Loucy (cell line): ENCODE measurements around the gene DAB1.

Source experiments
- H2AFZ ChIP-seq: fragments of 200-600 bp; sonication (generic); 2 replicates; pipeline ENCODE4 v1.6.0; 2016; ENCODE audit warnings: antibody characterized with exemption, mild to moderate bottlenecking, low read length, moderate library complexity
- H3F3A ChIP-seq: fragments of 200-600 bp; 2 replicates; pipeline ENCODE4 v1.6.0; 2016; ENCODE audit warnings: antibody characterized with exemption, low read depth, mild to moderate bottlenecking
- H3K27me3 ChIP-seq: fragments of 200-600 bp; sonication (generic); 2 replicates; pipeline ENCODE4 v1.6.1; 2014; ENCODE audit warnings: low read length, mild to moderate bottlenecking; ENCODE audit not compliant: insufficient read depth, poor library complexity, severe bottlenecking
- H3K36me3 ChIP-seq: fragments of 200-600 bp; sonication (generic); 2 replicates; pipeline ENCODE4 v1.6.1; 2016; ENCODE audit warnings: low read length; ENCODE audit not compliant: insufficient read depth
- H3K4me1 ChIP-seq: fragments of 200-600 bp; sonication (generic); 2 replicates; pipeline ENCODE4 v1.5.1; 2014; ENCODE audit warnings: low read length, mild to moderate bottlenecking; ENCODE audit not compliant: insufficient read depth, poor library complexity, severe bottlenecking
- H3K4me2 ChIP-seq: fragments of 200-600 bp; sonication (generic); 2 replicates; pipeline ENCODE4 v1.6.0; 2014; ENCODE audit warnings: antibody characterized with exemption, low read length, low read depth, mild to moderate bottlenecking; ENCODE audit not compliant: poor library complexity, severe bottlenecking
- H3K4me3 ChIP-seq: fragments of 200-600 bp; sonication (generic); 2 replicates; pipeline ENCODE4 v1.5.1; 2014; ENCODE audit warnings: low read length, mild to moderate bottlenecking, mixed read lengths; ENCODE audit not compliant: poor library complexity, severe bottlenecking
- H3K79me2 ChIP-seq: fragments of 200-600 bp; sonication (generic); 2 replicates; pipeline ENCODE4 v1.6.1; 2014; ENCODE audit warnings: low read length; ENCODE audit not compliant: insufficient read depth
- H3K9ac ChIP-seq: fragments of 200-600 bp; sonication (generic); 2 replicates; pipeline ENCODE4 v1.6.0; 2014; ENCODE audit warnings: mild to moderate bottlenecking, low read depth, low read length, moderate library complexity; ENCODE audit not compliant: poor library complexity, severe bottlenecking
- H3K9me2 ChIP-seq: fragments of 200-600 bp; sonication (generic); replicated peaks from 2 replicates; pipeline ENCODE4 v1.6.1; 2016; ENCODE audit warnings: low read depth, low read length, mixed read lengths
- H3K9me3 ChIP-seq: fragments of 200-600 bp; sonication (generic); 2 replicates; pipeline ENCODE4 v1.6.1; 2014; ENCODE audit warnings: mild to moderate bottlenecking, antibody characterized with exemption, low read length, low read depth; ENCODE audit not compliant: insufficient read depth
- H4K20me1 ChIP-seq: fragments of 200-600 bp; sonication (generic); 2 replicates; pipeline ENCODE4 v1.6.0; 2014; ENCODE audit warnings: antibody characterized with exemption, low read length, mild to moderate bottlenecking; ENCODE audit not compliant: insufficient read depth, poor library complexity, severe bottlenecking
- CTCF ChIP-seq: fragments of 200-600 bp; sonication (generic); conservative IDR thresholded peaks from 2 replicates; pipeline ENCODE4 v1.5.1; 2014; ENCODE audit warnings: mild to moderate bottlenecking, antibody characterized with exemption, low read length
- EZH2phosphoT487 ChIP-seq: fragments of 200-600 bp; IDR thresholded peaks from 2 replicates; pipeline ENCODE4 v1.6.1; 2018; ENCODE audit warnings: antibody characterized with exemption, mild to moderate bottlenecking, moderate library complexity, borderline replicate concordance

The DAB1 gene

GRCh38 chr1:57269630-57270225 is 154.1 kb downstream of the DAB1 start:
- Histone ChIP-seq H3K9ac (no peak overlapping the region), H3K4me2 (peak overlapping the region; percentile 52), H3K79me2 (no peaks in the 10 kb centered on the region), H3K4me1 (peaks cover 14% of the 10 kb centered on the region), H3K9me2 (no peaks in the 10 kb centered on the region), H3K9me3 (no peaks in the 10 kb centered on the region), H3F3A (no peaks in the 10 kb centered on the region), H4K20me1 (no peaks in the 10 kb centered on the region), H3K36me3 (no peaks in the 10 kb centered on the region), H3K4me3 (no peak overlapping the region), H2AFZ (no peak overlapping the region), H3K27me3 (no peaks in the 10 kb centered on the region)
- TF ChIP-seq EZH2phosphoT487 (no peak), CTCF (no peak)

- TF ChIP-seq EZH2phosphoT487 (no peak), CTCF (no peak)
- no peaks in the 10 kb centered on the region for H3K27me3 ChIP-seq
- H3K9ac ChIP-seq = no peak overlapping the region
- no peaks in the 10 kb centered on the region for H3K9me3 ChIP-seq
- no peaks in the 10 kb centered on the region for H3K9me2 ChIP-seq
- H3K79me2 ChIP-seq = no peaks in the 10 kb centered on the region
- H3K36me3 ChIP-seq = no peaks in the 10 kb centered on the region
- no peaks in the 10 kb centered on the region for H3F3A ChIP-seq
- H3K4me1 ChIP-seq = peaks cover 12% of the 10 kb centered on the region
- H4K20me1 ChIP-seq = no peaks in the 10 kb centered on the region
- H3K4me3 ChIP-seq = no peak overlapping the region
- no peak overlapping the region for H2AFZ ChIP-seq
- H3K4me2 ChIP-seq = no peak overlapping the region
Measured at GRCh38 chr1:57265104-57265503, 158.8 kb downstream of the DAB1 start.

- no peaks in the 10 kb centered on the region for H3K9me3 ChIP-seq
Measured at GRCh38 chr1:57262472-57262871, 161.4 kb downstream of the DAB1 start.

More at GRCh38 chr1:57262472-57262871, 161.4 kb downstream of the DAB1 start:
- no peaks in the 10 kb centered on the region for H3K36me3 ChIP-seq
- H3K4me2 ChIP-seq = no peak overlapping the region
- H3K4me1 ChIP-seq = peaks cover 2% of the 10 kb centered on the region
- H3K79me2 ChIP-seq = no peaks in the 10 kb centered on the region
- no peak overlapping the region for H3K9ac ChIP-seq
- no peaks in the 10 kb centered on the region for H4K20me1 ChIP-seq
- H3K27me3 ChIP-seq = no peaks in the 10 kb centered on the region
- TF ChIP-seq CTCF (no peak), EZH2phosphoT487 (no peak)
- H2AFZ ChIP-seq = no peak overlapping the region
- H3K9me2 ChIP-seq = no peaks in the 10 kb centered on the region
- H3F3A ChIP-seq = no peaks in the 10 kb centered on the region
- no peak overlapping the region for H3K4me3 ChIP-seq
